HG02938 (cell line): ENCODE measurements around the gene ADAM8.

Experiments
- ATAC-seq: cut with Tn5 transposase; IDR thresholded peaks from one replicate; pipeline ENCODE4 v1.9.1; 2021; ENCODE audit warnings: mild to moderate bottlenecking, moderate library complexity; ENCODE audit not compliant: unreplicated experiment

Gene ADAM8

GRCh38 chr10:133251388-133252222 is 25.1 kb downstream of the ADAM8 start:
- no peak for ATAC-seq

- ATAC-seq = no peak
These were observed 26.5 kb downstream of the ADAM8 start for GRCh38 chr10:133249975-133250754.

- ATAC-seq = no peak
These were observed 27.4 kb downstream of the ADAM8 start for GRCh38 chr10:133249094-133249780.

- ATAC-seq = no peak
These were observed 28.3 kb downstream of the ADAM8 start for GRCh38 chr10:133248334-133248715.

- no peak for ATAC-seq
These were observed 28.9 kb downstream of the ADAM8 start for GRCh38 chr10:133247681-133248333.

- ATAC-seq = no peak
These were observed 30.4 kb downstream of the ADAM8 start for GRCh38 chr10:133246236-133246626.

GRCh38 chr10:133245439-133246235 is 31.0 kb downstream of the ADAM8 start:
- ATAC-seq = no peak

- no peak for ATAC-seq
These were observed 33.1 kb downstream of the ADAM8 start for GRCh38 chr10:133243593-133243992.

GRCh38 chr10:133242611-133243356 is 33.9 kb downstream of the ADAM8 start:
- ATAC-seq = no peak

- no peak for ATAC-seq
These were observed 35.0 kb downstream of the ADAM8 start for GRCh38 chr10:133241501-133242205.

GRCh38 chr10:133239990-133240389 is 36.7 kb downstream of the ADAM8 start:
- no peak for ATAC-seq

GRCh38 chr10:133238466-133238804 is 38.2 kb downstream of the ADAM8 start:
- ATAC-seq = no peak

GRCh38 chr10:133237588-133238465 is 38.8 kb downstream of the ADAM8 start, which contains the start of gene VENTX:
TSS of gene VENTX (plus strand) at chr10:133237855. CDS start at chr10:133237915, 60 bp downstream.
- ATAC-seq = no peak

- ATAC-seq = no peak
These were observed 39.5 kb downstream of the ADAM8 start for GRCh38 chr10:133237241-133237587.

GRCh38 chr10:133236401-133237240 is 40.0 kb downstream of the ADAM8 start:
- no peak for ATAC-seq

GRCh38 chr10:133235932-133236331 is 40.7 kb downstream of the ADAM8 start:
- ATAC-seq = no peak

GRCh38 chr10:133235265-133235855 is 41.3 kb downstream of the ADAM8 start:
- no peak for ATAC-seq
